WERI-Rb-1 (cell line): Measurements from ENCODE around the gene CNKSR2.
A peak's percentile ranks its signal among the peaks of the same experiment; 100 is the strongest.

Experiments
- DNase-seq: peaks from one replicate; pipeline ENCODE4 v3.0.0-alpha.2; 2020
- H3K27ac ChIP-seq: fragments of 250-450 bp; sonication (Bioruptor Pico); 2 replicates; pipeline ENCODE4 v1.5.1; 2020; ENCODE audit warnings: mild to moderate bottlenecking, moderate library complexity
- H3K27me3 ChIP-seq: fragments of 250-450 bp; sonication (Bioruptor Pico); 2 replicates; pipeline ENCODE4 v1.5.1; 2021; ENCODE audit warnings: mild to moderate bottlenecking, low read depth, moderate library complexity; ENCODE audit not compliant: insufficient read depth, severe bottlenecking
- H3K36me3 ChIP-seq: fragments of 250-450 bp; sonication (Bioruptor Pico); 2 replicates; pipeline ENCODE4 v1.5.1; 2020; ENCODE audit warnings: mild to moderate bottlenecking, moderate library complexity
- H3K4me3 ChIP-seq: 2 replicates; pipeline ENCODE4 v1.5.1; 2011; ENCODE audit warnings: low read depth, mild to moderate bottlenecking, control low read depth, low read length
- H3K9me3 ChIP-seq: fragments of 250-450 bp; sonication (Bioruptor Pico); 2 replicates; pipeline ENCODE4 v1.5.1; 2021; ENCODE audit warnings: mild to moderate bottlenecking, moderate library complexity; ENCODE audit not compliant: severe bottlenecking
- TF ChIP-seq, protein P1 (sequence below): IDR thresholded peaks from 2 replicates; pipeline ENCODE4 v1.5.1; 2011; ENCODE audit warnings: low read depth, mild to moderate bottlenecking, control low read depth, inconsistent platforms, low read length

Gene CNKSR2

GRCh38 chrX:21374163-21374993, at the start of gene CNKSR2:
CNKSR2 (plus strand) TSS chrX:21374418; CDS start chrX:21374898, 480 bp downstream.
- peak; percentile 86 for DNase-seq
- peaks cover 16% of the 10 kb centered on the region for H3K27me3 ChIP-seq
- TF ChIP-seq, protein P1, sequence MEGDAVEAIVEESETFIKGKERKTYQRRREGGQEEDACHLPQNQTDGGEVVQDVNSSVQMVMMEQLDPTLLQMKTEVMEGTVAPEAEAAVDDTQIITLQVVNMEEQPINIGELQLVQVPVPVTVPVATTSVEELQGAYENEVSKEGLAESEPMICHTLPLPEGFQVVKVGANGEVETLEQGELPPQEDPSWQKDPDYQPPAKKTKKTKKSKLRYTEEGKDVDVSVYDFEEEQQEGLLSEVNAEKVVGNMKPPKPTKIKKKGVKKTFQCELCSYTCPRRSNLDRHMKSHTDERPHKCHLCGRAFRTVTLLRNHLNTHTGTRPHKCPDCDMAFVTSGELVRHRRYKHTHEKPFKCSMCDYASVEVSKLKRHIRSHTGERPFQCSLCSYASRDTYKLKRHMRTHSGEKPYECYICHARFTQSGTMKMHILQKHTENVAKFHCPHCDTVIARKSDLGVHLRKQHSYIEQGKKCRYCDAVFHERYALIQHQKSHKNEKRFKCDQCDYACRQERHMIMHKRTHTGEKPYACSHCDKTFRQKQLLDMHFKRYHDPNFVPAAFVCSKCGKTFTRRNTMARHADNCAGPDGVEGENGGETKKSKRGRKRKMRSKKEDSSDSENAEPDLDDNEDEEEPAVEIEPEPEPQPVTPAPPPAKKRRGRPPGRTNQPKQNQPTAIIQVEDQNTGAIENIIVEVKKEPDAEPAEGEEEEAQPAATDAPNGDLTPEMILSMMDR: no peak
- no peaks in the 10 kb centered on the region for H3K36me3 ChIP-seq
- peak within 1 kb of the TSS; percentile 59 for H3K4me3 ChIP-seq
- H3K27ac ChIP-seq: peak within 1 kb of the TSS; percentile 77
- no peaks in the 10 kb centered on the region for H3K9me3 ChIP-seq

- peaks cover 3% of the 10 kb centered on the region for H3K27me3 ChIP-seq
- no peaks in the 10 kb centered on the region for H3K9me3 ChIP-seq
- H3K36me3 ChIP-seq: no peaks in the 10 kb centered on the region
- no peak overlapping the region for H3K4me3 ChIP-seq
- no peak overlapping the region for H3K27ac ChIP-seq
- TF ChIP-seq, protein P1: peak; percentile 37
- DNase-seq: peak; percentile 8
Measured at GRCh38 chrX:21354725-21355124, 19.5 kb upstream of the CNKSR2 start.

GRCh38 chrX:21355831-21356230, 18.4 kb upstream of the CNKSR2 start:
- no peaks in the 10 kb centered on the region for H3K9me3 ChIP-seq
- TF ChIP-seq, protein P1: no peak
- H3K4me3 ChIP-seq: no peak overlapping the region
- no peak for DNase-seq
- H3K27ac ChIP-seq: no peak overlapping the region
- H3K27me3 ChIP-seq: no peaks in the 10 kb centered on the region
- H3K36me3 ChIP-seq: no peaks in the 10 kb centered on the region

- H3K27me3 ChIP-seq: peaks cover 1% of the 10 kb centered on the region
- no peak for DNase-seq
- no peak overlapping the region for H3K4me3 ChIP-seq
- no peaks in the 10 kb centered on the region for H3K9me3 ChIP-seq
- TF ChIP-seq, protein P1: no peak
- no peaks in the 10 kb centered on the region for H3K36me3 ChIP-seq
- H3K27ac ChIP-seq: no peak overlapping the region
Measured at GRCh38 chrX:21369613-21370012, 4.6 kb upstream of the CNKSR2 start.

GRCh38 chrX:21373001-21373400, 1.2 kb upstream of the CNKSR2 start:
- Histone ChIP-seq H3K9me3 (no peaks in the 10 kb centered on the region), H3K27me3 (peaks cover 16% of the 10 kb centered on the region), H3K27ac (no peak overlapping the region), H3K36me3 (no peaks in the 10 kb centered on the region), H3K4me3 (no peak overlapping the region)
- no peak for DNase-seq
- TF ChIP-seq, protein P1: no peak

DNA sequence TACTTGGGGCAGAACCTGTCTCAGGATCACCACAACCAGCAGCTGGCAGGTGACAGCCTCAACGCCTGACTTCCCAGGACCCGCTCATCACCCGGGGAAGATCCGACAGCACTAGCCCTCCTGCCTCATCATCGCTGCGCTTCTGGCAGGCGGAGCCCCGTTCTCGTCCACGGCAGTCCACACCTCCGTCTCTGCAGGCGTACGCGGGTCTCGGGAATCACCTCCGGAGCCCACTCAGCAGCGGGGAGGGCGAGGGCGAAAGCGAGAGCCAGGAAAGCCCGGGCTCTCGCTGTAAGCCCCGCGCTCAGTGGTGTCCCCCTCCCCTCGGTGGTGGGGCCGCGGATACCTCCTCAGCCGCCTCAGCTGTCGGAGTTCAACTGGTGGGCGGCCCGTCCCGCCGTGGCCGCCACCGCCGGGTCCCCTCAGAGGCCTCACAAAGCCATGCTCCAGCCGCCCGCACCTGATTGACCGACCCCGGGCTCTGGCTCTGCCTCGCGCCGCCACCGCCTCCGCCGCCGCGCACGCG, 518 bp upstream of the CNKSR2 start:
- TF ChIP-seq, protein P1: no peak
- Histone ChIP-seq H3K4me3 (peak overlapping the region; percentile 59), H3K9me3 (no peaks in the 10 kb centered on the region), H3K36me3 (no peaks in the 10 kb centered on the region), H3K27ac (peak overlapping the region; percentile 77), H3K27me3 (peaks cover 16% of the 10 kb centered on the region)
- DNase-seq: peak; percentile 29
